Esophagus squamous epithelium (tissue), 4 donors: ENCODE results near the gene AEBP2.

Experiments used
- CTCF ChIP-seq, 6 experiments: fragments of 450-650 bp in 4 of 6; fragments of 200-600 bp in 2 of 6; sonication (generic) in 2 of 6; IDR thresholded peaks; one replicate each; pipeline ENCODE4 v1.5.1; 2016 to 2019; ENCODE audit warnings: antibody characterized with exemption in 6 of 6, mild to moderate bottlenecking in 4 of 6, moderate library complexity in 4 of 6
- POLR2A ChIP-seq, 4 donors: fragments of 450-650 bp; IDR thresholded peaks; one replicate each; pipeline ENCODE4 v1.6.1; 2017; ENCODE audit warnings: antibody characterized with exemption in 4 of 4, mild to moderate bottlenecking in 4 of 4, moderate library complexity in 3 of 4

GRCh38 chr12:19489168-19489567 lies 49.9 kb downstream of the AEBP2 start:
- TF ChIP-seq CTCF (IDR thresholded peaks at IDR 0.05) (no peak), POLR2A (IDR thresholded peaks at IDR 0.05) (no peak)
